HG02623 (cell line): ENCODE measurements around the gene RAPGEF4.

ENCODE experiments used
- ATAC-seq: cut with Tn5 transposase; IDR thresholded peaks from one replicate; pipeline ENCODE4 v1.9.1; 2021; ENCODE audit warnings: moderate library complexity; ENCODE audit not compliant: unreplicated experiment

Gene RAPGEF4

GRCh38 chr2:172735582-172736423, at the start of gene RAPGEF4:
Gene RAPGEF4, plus strand, starts transcription at chr2:172735845. Its CDS starts 139 bp downstream, at chr2:172735984.
- ATAC-seq, result no peak

DNA sequence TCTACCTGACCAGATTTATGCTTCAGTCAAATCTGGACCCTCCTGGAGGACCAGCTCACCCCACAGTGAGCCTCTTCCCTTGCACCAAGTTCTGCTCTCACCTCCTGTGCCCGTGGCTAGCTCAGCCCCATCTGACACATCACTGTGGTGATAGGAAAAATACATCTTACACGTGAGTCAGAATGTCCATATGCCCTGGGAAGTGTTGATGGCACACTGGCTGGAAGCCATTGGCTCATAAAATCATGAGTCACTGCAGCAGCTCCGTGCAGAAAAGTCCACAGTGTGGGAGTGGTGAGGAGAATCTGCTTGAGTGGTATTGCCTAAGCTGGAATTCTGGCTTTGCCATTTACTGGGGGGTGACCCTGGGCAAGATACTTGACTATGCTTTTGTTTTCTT, 42.6 kb upstream of the RAPGEF4 start:
- ATAC-seq, result no peak

- no peak for ATAC-seq
Measured at GRCh38 chr2:172693529-172694455, 41.9 kb upstream of the RAPGEF4 start.

GRCh38 chr2:172697296-172697695, 38.3 kb upstream of the RAPGEF4 start:
- no peak for ATAC-seq

GRCh38 chr2:172698041-172698863, 37.4 kb upstream of the RAPGEF4 start:
- ATAC-seq, result peak; percentile 83

- ATAC-seq, result no peak
Measured at GRCh38 chr2:172701250-172701649, 34.4 kb upstream of the RAPGEF4 start.

DNA sequence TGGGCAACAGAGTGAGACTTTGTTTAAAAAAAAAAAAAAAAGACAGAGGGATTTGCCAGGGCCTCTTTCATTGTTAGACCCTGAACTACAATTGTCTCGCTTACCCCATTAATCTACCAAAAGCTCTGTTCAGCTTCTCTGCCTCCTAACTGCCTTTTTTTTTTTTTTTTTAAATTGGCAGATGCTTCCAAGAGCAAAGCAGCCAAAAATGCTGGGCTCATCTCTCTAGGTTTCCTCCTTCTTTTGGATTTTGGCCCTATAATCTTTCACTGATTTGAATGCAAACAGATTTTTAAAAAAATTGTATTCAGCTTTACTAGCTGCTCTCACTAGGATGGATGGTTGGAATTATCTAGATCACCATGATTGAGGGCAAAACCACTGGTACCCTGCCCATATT, 33.2 kb upstream of the RAPGEF4 start:
- ATAC-seq, result no peak

DNA sequence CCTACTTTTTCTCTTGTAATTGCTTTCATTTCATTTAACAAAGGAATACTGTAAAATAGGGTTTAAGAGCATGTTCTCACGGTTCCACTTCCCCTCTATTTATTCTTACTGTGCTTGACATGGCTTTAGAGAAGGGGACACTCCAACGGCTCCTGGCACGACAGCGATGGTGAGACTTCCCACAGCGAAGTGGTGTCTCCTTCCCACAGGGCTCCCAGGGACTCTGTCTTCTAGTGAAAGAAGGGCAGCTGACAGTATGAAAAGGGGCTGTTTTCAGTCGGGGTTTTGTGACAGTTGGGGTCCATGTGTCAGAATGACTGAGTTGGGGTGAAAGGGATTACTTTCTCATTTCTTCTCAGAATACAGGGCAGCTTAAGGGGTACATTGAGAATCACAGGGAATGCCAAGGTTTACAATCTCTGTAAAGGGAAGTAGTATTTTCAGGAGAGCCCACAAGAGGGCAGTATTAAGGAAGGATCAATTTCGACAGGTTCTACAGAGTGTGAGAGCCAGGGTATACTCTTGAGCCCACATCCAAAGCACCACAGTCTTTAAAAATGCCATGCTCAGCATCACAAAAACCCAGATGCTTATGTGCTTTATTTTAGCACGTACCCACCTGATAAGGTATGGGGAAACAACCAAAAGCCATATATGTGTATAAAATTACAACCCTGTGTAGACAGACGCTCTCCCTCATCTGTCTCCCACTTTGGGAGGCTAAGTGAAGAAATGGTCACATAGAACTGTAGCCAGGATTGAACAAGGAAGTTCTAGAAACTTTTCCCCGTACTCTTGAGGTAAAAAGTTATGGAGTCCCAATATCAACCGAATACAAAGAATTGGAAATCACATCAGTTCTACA, 31.3 kb upstream of the RAPGEF4 start:
- ATAC-seq, result no peak

DNA sequence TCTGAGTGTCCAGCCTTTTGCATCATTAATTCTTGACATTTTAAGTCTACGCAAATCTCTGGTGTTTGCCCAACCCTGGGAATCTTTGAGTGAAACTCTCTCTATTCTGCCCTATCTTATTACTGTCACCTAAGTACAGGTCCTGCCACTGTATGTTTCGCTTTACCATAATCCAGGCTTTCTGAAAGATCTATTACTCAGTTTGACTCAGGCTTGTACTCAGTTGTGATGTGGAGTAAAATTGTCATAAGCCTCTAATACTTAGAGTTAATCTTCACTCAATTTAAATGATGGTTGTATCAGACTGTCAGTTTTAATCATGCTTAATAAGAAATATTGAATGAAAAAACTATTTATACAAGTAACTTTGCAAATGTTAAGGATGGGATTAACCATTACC, 30.3 kb upstream of the RAPGEF4 start:
- no peak for ATAC-seq

- no peak for ATAC-seq
Measured at GRCh38 chr2:172708247-172708646, 27.4 kb upstream of the RAPGEF4 start.

- no peak for ATAC-seq
Measured at GRCh38 chr2:172709566-172710291, 25.9 kb upstream of the RAPGEF4 start.

DNA sequence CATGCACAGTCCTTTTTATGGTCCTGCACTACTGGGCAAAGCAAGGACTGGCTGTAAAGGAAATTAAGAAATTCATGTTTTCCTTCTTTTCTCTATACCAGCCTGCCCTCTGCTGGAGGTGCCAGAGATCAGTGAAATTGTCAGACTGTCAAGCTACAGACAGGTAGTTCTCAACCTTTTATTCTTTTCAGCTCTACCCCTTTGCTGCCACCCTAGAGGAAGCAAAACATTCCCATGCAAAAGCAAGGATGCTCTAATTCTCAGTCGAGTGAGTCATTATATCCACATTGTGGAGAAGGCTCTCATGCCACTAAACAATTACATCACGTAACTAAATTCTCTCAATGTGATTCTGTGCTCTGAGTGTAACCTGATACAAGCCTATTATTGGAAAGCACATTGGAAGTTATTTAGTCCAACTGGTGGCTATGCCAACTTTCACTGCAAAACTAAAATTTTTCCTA, 25.0 kb upstream of the RAPGEF4 start:
- ATAC-seq, result no peak

- no peak for ATAC-seq
Measured at GRCh38 chr2:172711110-172711509, 24.5 kb upstream of the RAPGEF4 start.

DNA sequence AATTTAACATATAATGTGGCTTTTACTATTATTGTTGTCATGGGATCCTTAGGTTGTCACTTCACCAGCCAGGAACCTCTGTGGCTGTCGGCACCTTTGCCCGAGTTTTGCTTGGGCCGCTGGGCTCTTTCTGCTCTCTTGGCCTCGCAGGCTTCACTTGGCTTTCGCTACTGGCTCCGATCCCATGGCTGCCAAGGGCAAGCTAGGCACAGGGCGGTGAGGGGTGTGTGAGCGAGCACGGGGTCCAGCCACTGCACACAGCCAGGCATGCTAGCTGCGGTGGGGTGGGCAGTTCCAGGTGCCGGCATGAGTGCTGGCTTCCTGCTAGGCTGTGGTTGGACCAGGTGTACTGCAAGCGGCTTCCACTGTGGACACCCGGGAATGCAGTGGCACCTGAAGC, 23.4 kb upstream of the RAPGEF4 start:
- no peak for ATAC-seq

GRCh38 chr2:172713365-172713875, 22.2 kb upstream of the RAPGEF4 start:
- ATAC-seq, result no peak

DNA sequence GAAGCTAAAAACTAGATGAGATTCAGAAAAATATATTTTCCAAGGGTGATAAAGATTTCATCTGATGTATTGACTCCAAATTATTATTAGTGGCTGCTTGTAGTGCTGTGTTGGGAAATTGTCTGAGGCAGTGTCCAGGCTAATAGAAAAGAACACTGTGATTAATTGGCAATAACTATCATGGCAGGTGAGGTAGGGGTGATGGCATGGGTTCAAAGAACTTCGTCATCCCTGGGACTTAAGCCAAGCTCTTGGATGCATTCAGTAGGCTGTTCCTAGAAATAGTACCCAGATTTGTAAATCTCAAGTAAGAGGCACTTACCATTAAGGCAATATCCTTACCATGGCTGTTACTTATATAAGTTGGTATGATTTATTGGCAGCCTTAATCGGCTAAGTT, 13.2 kb upstream of the RAPGEF4 start:
- no peak for ATAC-seq

GRCh38 chr2:172723286-172723685, 12.4 kb upstream of the RAPGEF4 start:
- no peak for ATAC-seq

GRCh38 chr2:172724724-172725123, 10.9 kb upstream of the RAPGEF4 start:
- ATAC-seq, result no peak

GRCh38 chr2:172725284-172725683, 10.4 kb upstream of the RAPGEF4 start:
- ATAC-seq, result no peak
